ENCODE measurements around the gene PLCL2.

PLCL2 gene

DNA sequence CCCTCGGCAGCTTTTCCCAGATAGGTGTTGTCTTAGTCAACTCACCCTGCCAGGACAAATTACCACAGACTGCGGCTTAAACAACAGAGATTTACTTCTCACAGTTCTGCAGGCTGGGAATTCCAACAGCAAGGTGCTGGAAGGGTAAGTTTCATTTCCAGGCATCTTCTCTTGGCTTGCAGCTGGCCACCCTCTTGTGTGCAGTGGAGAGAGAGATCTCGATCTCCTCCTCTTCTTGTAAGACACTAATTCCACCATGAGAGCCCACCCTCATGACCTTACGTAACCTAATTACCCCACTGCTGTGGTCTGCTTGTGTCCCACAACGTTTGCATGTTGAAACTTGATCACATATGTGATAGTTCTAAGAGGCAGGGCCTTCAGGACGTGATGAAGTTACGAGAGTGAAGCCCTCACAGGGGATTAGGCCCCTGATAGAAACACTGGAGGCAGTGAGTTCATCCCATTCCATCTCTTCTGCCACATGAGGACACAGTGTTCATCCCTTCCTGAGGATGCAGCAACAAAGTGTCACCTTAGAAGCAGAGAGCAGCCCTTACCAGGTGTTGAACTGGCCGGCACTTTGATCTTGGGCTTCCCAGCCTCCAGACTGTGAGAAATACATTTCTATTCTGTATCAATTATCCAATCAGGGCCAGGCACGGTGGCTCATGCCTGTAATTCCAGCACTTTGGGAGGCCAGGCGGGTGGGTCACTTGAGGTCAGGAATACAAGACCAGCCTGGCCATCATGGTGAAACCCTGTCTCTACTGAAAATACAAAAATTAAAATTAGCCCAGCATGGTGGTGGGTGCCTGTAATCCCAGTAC lies 247.7 kb downstream of the PLCL2 start:
- no peak for DNase-seq

DNA sequence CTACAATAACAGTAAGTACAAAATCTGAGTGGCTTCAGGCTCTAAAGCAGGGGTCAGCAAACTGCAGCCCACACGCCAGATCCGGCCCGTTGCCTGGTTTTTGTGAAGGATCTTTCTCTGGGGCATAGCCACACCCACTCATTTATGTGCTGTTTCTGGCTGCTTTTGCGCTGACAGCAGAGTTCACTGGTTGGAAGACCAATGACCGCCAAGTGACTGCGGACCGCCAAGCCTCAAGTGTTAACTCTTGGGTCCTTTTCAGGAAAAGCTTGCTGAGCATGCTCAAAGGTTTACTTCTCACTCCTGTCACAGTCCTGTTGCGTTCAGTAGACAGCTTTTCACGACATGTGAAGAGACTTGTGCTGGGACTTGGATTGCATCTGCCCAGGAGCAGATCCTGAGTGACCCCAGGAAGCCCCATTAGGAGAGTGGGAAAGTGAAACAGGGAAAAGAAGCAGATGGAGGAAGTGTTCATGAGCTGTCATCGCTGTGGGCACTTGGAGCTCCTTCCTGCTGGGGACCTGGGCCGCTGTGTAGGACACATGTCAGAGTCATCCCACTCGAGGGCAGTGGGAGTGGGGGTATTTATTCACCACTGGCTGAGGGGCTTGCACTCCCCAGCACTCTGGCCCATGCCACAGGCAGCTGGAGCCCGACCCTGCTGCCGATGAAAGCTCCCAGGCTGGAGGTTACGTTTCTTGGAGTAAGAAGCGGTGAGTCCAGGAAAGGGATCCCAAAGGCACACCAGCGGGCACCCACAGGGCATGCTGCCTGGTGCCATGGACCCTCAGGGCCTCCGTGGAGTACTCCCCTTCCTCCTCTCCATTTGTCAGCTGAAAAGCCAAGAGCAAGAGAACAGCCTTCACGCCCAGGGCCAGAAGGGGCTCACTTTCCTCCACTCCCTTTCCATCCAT lies 249.1 kb downstream of the PLCL2 start:
- no peak for DNase-seq

DNA sequence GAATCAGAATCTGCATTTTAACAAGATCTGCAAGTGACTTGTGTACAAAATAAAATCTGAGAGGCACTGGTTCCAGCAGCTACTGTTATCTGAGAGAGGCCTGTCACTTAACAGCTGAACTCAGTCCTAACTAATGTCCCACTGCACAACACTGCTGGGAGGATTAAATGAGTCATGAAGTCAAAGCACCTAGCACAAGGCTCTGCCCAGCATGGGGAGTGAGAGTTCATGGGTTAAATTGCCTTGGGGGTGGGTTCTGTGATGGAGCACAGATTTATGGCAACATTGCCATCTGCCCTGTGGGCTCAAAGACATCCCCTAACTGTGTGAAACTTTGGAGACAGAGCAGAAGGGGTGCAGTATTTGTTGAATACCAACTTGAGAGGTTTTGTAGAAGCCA lies 250.9 kb downstream of the PLCL2 start:
- DNase-seq: no peak

DNA sequence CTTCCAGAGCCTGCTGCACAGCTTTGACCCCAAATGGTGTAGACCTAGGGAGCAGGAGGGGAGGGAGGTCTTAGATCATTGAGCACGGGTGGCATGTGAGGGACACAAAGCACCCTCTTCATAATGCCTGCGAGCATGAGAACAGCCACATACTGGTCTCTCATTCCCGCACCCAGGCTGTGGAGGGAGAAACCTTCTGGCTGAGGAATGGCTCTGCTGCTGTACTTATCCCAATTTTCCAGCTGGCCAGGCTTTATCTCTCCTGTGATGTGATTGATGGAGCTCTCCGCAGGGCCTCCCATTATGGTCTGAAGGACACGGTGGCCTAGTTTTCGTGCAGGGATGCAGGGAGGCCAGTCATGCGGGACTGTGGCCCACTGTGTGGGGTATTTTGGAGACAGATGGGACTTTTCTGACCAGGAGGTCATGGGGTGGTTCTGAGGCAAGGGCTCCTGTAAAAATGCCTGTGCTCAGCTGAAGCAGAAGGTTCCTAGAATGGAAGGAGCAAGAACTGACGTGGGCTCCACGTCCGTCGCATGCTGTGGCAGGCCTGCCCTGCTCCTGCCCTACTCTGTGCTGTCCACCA lies 251.5 kb downstream of the PLCL2 start:
- no peak for DNase-seq

DNA sequence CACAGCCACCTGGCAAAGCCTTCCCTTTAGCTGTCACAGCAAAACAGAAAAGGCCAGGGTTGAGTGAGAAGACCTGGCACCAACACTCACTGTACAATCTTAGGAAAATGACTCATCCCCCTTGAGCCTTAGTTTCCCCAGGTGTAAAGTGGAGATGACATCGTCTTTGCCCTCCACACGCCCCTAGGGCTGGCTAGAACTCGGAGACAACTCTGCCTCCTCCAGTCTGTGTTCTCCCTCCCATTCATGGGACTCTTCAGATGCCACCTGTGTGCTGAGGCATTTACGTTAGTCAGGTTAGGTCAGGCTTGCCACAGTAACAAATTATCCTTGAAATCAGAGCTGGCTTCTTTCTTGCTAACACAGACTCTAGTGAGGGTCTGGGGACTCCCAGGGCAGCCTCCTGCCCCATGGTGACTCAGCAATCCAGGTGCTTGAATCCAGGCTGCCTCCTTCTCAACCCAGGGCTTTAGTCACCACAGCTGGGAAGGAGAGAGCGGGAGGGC lies 252.6 kb downstream of the PLCL2 start:
- no peak for DNase-seq

DNA sequence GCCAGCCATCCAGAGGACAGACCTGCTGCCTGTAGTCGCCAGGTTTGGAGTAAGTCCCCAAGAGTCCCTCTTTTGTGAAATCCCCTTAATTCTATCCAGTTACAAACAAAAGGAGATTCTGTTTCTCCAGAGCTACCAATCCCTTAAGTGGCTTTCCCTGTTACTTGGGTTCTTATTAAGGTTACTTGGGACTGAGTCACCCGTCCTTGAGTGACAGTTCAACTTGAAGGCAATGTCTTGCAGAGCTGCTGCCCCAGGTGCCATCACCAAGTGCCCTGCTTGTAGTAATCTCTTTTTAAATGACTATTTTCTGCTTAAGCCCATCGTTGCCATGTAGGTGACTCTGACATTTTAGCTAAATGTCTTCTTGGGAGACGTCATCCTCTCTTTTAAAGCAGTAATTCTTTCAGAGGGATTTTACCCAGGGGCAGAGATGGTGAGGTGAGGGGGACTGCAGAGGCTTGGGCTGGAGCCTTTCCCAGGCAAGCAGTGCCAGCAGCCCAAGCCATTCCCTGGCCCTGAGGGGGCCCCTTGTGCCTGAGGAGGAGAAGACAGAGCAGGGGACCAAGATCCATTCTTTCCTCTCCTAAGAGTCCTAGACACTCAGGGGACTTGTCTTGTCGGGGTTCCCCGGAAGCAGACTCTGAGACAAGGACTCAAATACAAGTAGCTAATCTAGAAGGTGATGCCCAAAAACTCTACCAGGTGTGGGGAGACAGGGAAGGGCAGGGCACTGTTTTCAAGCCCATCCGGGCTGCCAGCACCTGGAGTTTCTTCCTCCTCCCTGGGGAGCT lies 253.7 kb downstream of the PLCL2 start:
- DNase-seq: no peak

Measured in NCI-H2081 treated with DMSO at 0.1 percent for 48 hours (cell line).